CD4-positive, alpha-beta T cell treated with Interleukin-4 for 1 hour (primary cell): ENCODE results near the gene C10orf105.

ENCODE experiments used
- DNase-seq, 2 donors: peaks; one replicate each; pipeline ENCODE4 v3.0.0-alpha.2; 2020 to 2022

Gene C10orf105

GRCh38 chr10:71751515-71752224 lies 32.1 kb upstream of the C10orf105 start:
- no peak for DNase-seq

GRCh38 chr10:71750986-71751385 lies 31.4 kb upstream of the C10orf105 start:
- no peak for DNase-seq

GRCh38 chr10:71750124-71750841 lies 30.7 kb upstream of the C10orf105 start:
- peak in 1 of 2 donors; percentile 40 for DNase-seq

- no peak for DNase-seq
Observed at GRCh38 chr10:71749396-71749795, 29.8 kb upstream of the C10orf105 start.

GRCh38 chr10:71748671-71749191 lies 29.2 kb upstream of the C10orf105 start:
- peak; percentile 88 to 90 for DNase-seq

GRCh38 chr10:71747551-71748523 lies 28.3 kb upstream of the C10orf105 start:
- DNase-seq, result peak in 1 of 2 donors; percentile 40

- DNase-seq, result no peak
Observed at GRCh38 chr10:71747039-71747531, 27.5 kb upstream of the C10orf105 start.

GRCh38 chr10:71746344-71747037 lies 26.9 kb upstream of the C10orf105 start:
- no peak for DNase-seq

GRCh38 chr10:71745664-71746250 lies 26.2 kb upstream of the C10orf105 start:
- no peak for DNase-seq

- DNase-seq, result no peak
Observed at GRCh38 chr10:71744897-71745663, 25.5 kb upstream of the C10orf105 start.

- no peak for DNase-seq
Observed at GRCh38 chr10:71743866-71744265, 24.3 kb upstream of the C10orf105 start.

GRCh38 chr10:71743089-71743838 lies 23.7 kb upstream of the C10orf105 start:
- DNase-seq, result no peak

GRCh38 chr10:71742301-71743088 lies 22.9 kb upstream of the C10orf105 start:
- peak in 1 of 2 donors; percentile 38 for DNase-seq

GRCh38 chr10:71741671-71742070 lies 22.1 kb upstream of the C10orf105 start:
- DNase-seq, result no peak

- DNase-seq, result no peak
Observed at GRCh38 chr10:71741029-71741428, 21.5 kb upstream of the C10orf105 start.

- DNase-seq, result no peak
Observed at GRCh38 chr10:71740069-71740653, 20.6 kb upstream of the C10orf105 start.

GRCh38 chr10:71739358-71739900 lies 19.9 kb upstream of the C10orf105 start:
- DNase-seq, result no peak

GRCh38 chr10:71737834-71738197 lies 18.2 kb upstream of the C10orf105 start:
- DNase-seq, result no peak
